ENCODE measurements around the gene VASP.

- TF ChIP-seq POLR2A (IDR thresholded peaks at IDR 0.05; ENCODE audit: low read length) (no peak), GATA1 (IDR thresholded peaks at IDR 0.05; ENCODE audit: low read depth, low read length) (no peak)
Observed at GRCh38 chr19:45571457-45572220, 64.4 kb downstream of the VASP start.
